IMR-90 (cell line): ENCODE data around the gene SURF1. TPM values are rescaled to one million over a fixed set of nuclear protein-coding genes. Genes with fewer than 3 reads are reported as not detected.

Experiments
- ATAC-seq: fragments of 200-7000 bp; cut with Tn5 transposase; 2 replicates; pipeline ENCODE4 v1.9.1; 2020; ENCODE audit warnings: low read depth, mild to moderate bottlenecking, moderate library complexity
- BruUV-seq: library from RNA; stranded (reverse); fragments of 400-500 nt; replicated peaks from 2 replicates; lab custom pipeline; 2021; lab: Mats Ljungman, UMichigan
- CTCF ChIA-PET: fragments of 300-600 bp; formaldehyde crosslinking; extraction: SDS; loops from one replicate; lab custom pipeline; 2021; ENCODE audit warnings: antibody characterized with exemption; lab: Yijun Ruan, JAX
- POLR2A ChIA-PET: fragments of 300-600 bp; sonication (Branson Sonifier 250); formaldehyde crosslinking; loops from one replicate; lab custom pipeline; 2022; ENCODE audit warnings: antibody characterized with exemption; ENCODE audit not compliant: unreplicated experiment; lab: Charles Lee
- DNase-seq: peaks from one replicate; pipeline ENCODE4 v3.0.0; 2013
- H2AFZ ChIP-seq: replicated peaks from 2 replicates; pipeline ENCODE3; 2013; ENCODE audit warnings: low read length, mild to moderate bottlenecking; ENCODE audit not compliant: poor library complexity
- H2AK5ac ChIP-seq: 2 replicates; pipeline ENCODE4 v1.6.1; 2013; ENCODE audit warnings: low read depth, low read length, inconsistent platforms
- H2AK9ac ChIP-seq: replicated peaks from 2 replicates; pipeline ENCODE3; 2013; ENCODE audit warnings: mild to moderate bottlenecking, low read depth, low read length, moderate library complexity; ENCODE audit not compliant: poor library complexity
- H2BK120ac ChIP-seq: 2 replicates; pipeline ENCODE4 v1.6.1; 2013; ENCODE audit warnings: low read depth, low read length, inconsistent platforms
- H2BK15ac ChIP-seq: 3 replicates; pipeline ENCODE4 v1.6.1; 2013; ENCODE audit warnings: low read depth, low read length, inconsistent platforms
- H2BK20ac ChIP-seq: 2 replicates; pipeline ENCODE4 v1.6.1; 2013; ENCODE audit warnings: low read depth, mild to moderate bottlenecking, inconsistent platforms, low read length, moderate library complexity
- H2BK5ac ChIP-seq: 2 replicates; pipeline ENCODE4 v1.6.1; 2013; ENCODE audit warnings: mild to moderate bottlenecking, low read depth, low read length, inconsistent platforms; ENCODE audit not compliant: poor library complexity, severe bottlenecking
- H3K14ac ChIP-seq: replicated peaks from 2 replicates; pipeline ENCODE4 v1.6.1; 2013; ENCODE audit warnings: low read depth, low read length, inconsistent platforms
- H3K18ac ChIP-seq: 2 replicates; pipeline ENCODE4 v1.6.1; 2013; ENCODE audit warnings: low read depth, low read length, control low read depth
- H3K23ac ChIP-seq: 2 replicates; pipeline ENCODE4 v1.6.1; 2013; ENCODE audit warnings: low read depth, low read length, inconsistent platforms
- H3K27ac ChIP-seq: 2 replicates; pipeline ENCODE4 v1.5.1; 2013; ENCODE audit warnings: mild to moderate bottlenecking, control low read depth, low read length; ENCODE audit not compliant: insufficient read depth
- H3K27me3 ChIP-seq: 2 replicates; pipeline ENCODE4 v1.6.1; 2013; ENCODE audit warnings: low read length; ENCODE audit not compliant: control insufficient read depth, insufficient read depth
- H3K36me3 ChIP-seq: 2 replicates; pipeline ENCODE4 v1.6.1; 2013; ENCODE audit warnings: low read length, mixed read lengths; ENCODE audit not compliant: control insufficient read depth, insufficient read depth
- H3K4ac ChIP-seq: 2 replicates; pipeline ENCODE4 v1.6.1; 2013; ENCODE audit warnings: low read depth, low read length, inconsistent platforms
- H3K4me1 ChIP-seq: 2 replicates; pipeline ENCODE4 v1.6.1; 2013; ENCODE audit warnings: low read length, mixed read lengths; ENCODE audit not compliant: control insufficient read depth, insufficient read depth
- H3K4me2 ChIP-seq: 2 replicates; pipeline ENCODE4 v1.6.1; 2013; ENCODE audit warnings: low read depth, mild to moderate bottlenecking, control low read depth, low read length, moderate library complexity
- H3K4me3 ChIP-seq: 2 replicates; pipeline ENCODE4 v1.5.1; 2013; ENCODE audit warnings: low read depth, mild to moderate bottlenecking, control low read depth, low read length, moderate library complexity; ENCODE audit not compliant: insufficient read depth
- H3K56ac ChIP-seq: 2 replicates; pipeline ENCODE4 v1.6.1; 2013; ENCODE audit warnings: low read length, inconsistent platforms; ENCODE audit not compliant: insufficient read depth; ENCODE audit errors: extremely low read depth
- H3K79me1 ChIP-seq, 2 experiments: 2 replicates each; pipeline ENCODE4 v1.6.1; 2013; ENCODE audit warnings: low read length in 2 of 2, inconsistent platforms in 1 of 2, low read depth in 1 of 2
- H3K9ac ChIP-seq: 2 replicates; pipeline ENCODE4 v1.6.1; 2013; ENCODE audit warnings: low read depth, low read length, control low read depth
- H3K9me1 ChIP-seq: 2 replicates; pipeline ENCODE4 v1.6.1; 2013; ENCODE audit warnings: low read length, inconsistent platforms; ENCODE audit not compliant: insufficient read depth
- H3K9me3 ChIP-seq: 2 replicates; pipeline ENCODE4 v1.6.1; 2013; ENCODE audit warnings: low read length; ENCODE audit not compliant: control insufficient read depth, insufficient read depth
- H4K20me1 ChIP-seq: 2 replicates; pipeline ENCODE4 v1.6.1; 2013; ENCODE audit warnings: low read length, inconsistent platforms; ENCODE audit not compliant: insufficient read depth
- H4K5ac ChIP-seq: 2 replicates; pipeline ENCODE4 v1.6.1; 2013; ENCODE audit warnings: mild to moderate bottlenecking, low read depth, low read length, control low read depth
- H4K8ac ChIP-seq, 2 experiments: 2 replicates each; pipeline ENCODE4 v1.6.1; 2013; ENCODE audit warnings: low read depth in 2 of 2, low read length in 2 of 2, control low read depth in 1 of 2, inconsistent platforms in 1 of 2
- H4K91ac ChIP-seq: 2 replicates; pipeline ENCODE4 v1.6.1; 2013; ENCODE audit warnings: low read depth, low read length, inconsistent platforms; ENCODE audit not compliant: insufficient read depth
- BHLHE40 ChIP-seq: fragments of 150-350 bp; IDR thresholded peaks from 2 replicates; pipeline ENCODE4 v1.6.1; 2016; ENCODE audit warnings: mild to moderate bottlenecking, low read depth, low read length
- CEBPB ChIP-seq: IDR thresholded peaks from 2 replicates; pipeline ENCODE4 v1.6.1; 2012; ENCODE audit warnings: low read depth, low read length, improper control_type of control experiment
- CHD1 ChIP-seq: IDR thresholded peaks from 2 replicates; pipeline ENCODE4 v1.6.1; 2012; ENCODE audit warnings: low read depth, low read length, improper control_type of control experiment
- CTCF ChIP-seq: conservative IDR thresholded peaks from 2 replicates; pipeline ENCODE4 v1.5.1; 2012; ENCODE audit warnings: mild to moderate bottlenecking, low read depth, low read length, improper control_type of control experiment
- ELK1 ChIP-seq: fragments of 150-350 bp; IDR thresholded peaks from 2 replicates; pipeline ENCODE4 v1.6.1; 2016; ENCODE audit warnings: low read depth, mild to moderate bottlenecking, low read length, moderate library complexity, borderline replicate concordance
- FOS ChIP-seq: fragments of 150-350 bp; IDR thresholded peaks from 2 replicates; pipeline ENCODE4 v1.6.1; 2016; ENCODE audit warnings: low read depth, low read length
- MAFK ChIP-seq: IDR thresholded peaks from 2 replicates; pipeline ENCODE4 v1.6.1; 2012; ENCODE audit warnings: low read depth, low read length, improper control_type of control experiment
- MAZ ChIP-seq: IDR thresholded peaks from 2 replicates; pipeline ENCODE4 v1.6.1; 2012; ENCODE audit warnings: low read depth, mild to moderate bottlenecking, low read length, improper control_type of control experiment, moderate library complexity, borderline replicate concordance
- MXI1 ChIP-seq: IDR thresholded peaks from 2 replicates; pipeline ENCODE4 v1.6.1; 2012; ENCODE audit warnings: low read depth, mild to moderate bottlenecking, low read length, moderate library complexity, borderline replicate concordance
- NFE2L2 ChIP-seq: fragments of 150-350 bp; IDR thresholded peaks from 2 replicates; pipeline ENCODE4 v1.6.1; 2016; ENCODE audit warnings: low read depth, mild to moderate bottlenecking, low read length
- POLR2A ChIP-seq: IDR thresholded peaks from 2 replicates; pipeline ENCODE4 v1.6.1; 2012; ENCODE audit warnings: mild to moderate bottlenecking, low read depth, low read length
- RAD21 ChIP-seq: IDR thresholded peaks from 2 replicates; pipeline ENCODE4 v1.6.1; 2012; ENCODE audit warnings: low read length, improper control_type of control experiment
- RCOR1 ChIP-seq: IDR thresholded peaks from 2 replicates; pipeline ENCODE4 v1.6.1; 2012; ENCODE audit warnings: mild to moderate bottlenecking, low read length, improper control_type of control experiment; ENCODE audit not compliant: insufficient replicate concordance
- RFX5 ChIP-seq: IDR thresholded peaks from 2 replicates; pipeline ENCODE4 v1.8.0; 2012; ENCODE audit warnings: low read depth, mild to moderate bottlenecking, low read length, moderate library complexity
- SMC3 ChIP-seq: fragments of 150-350 bp; IDR thresholded peaks from 2 replicates; pipeline ENCODE4 v1.6.1; 2016; ENCODE audit warnings: low read depth, mild to moderate bottlenecking, antibody characterized with exemption, low read length, moderate library complexity
- USF2 ChIP-seq: fragments of 150-350 bp; IDR thresholded peaks from 2 replicates; pipeline ENCODE4 v1.6.1; 2017; ENCODE audit warnings: mild to moderate bottlenecking, antibody characterized with exemption, low read length, low read depth
- WGBS, 2 experiments: methylation state at CpG; one replicate each; pipeline versions ENCODE4 v1.1.5 to v1.1.7; 2013; ENCODE audit warnings: missing lambda C conversion rate in 2 of 2; ENCODE audit not compliant: insufficient read length in 1 of 2; ENCODE audit errors: extremely low coverage in 2 of 2; 5-methylcytosine and 5-hydroxymethylcytosine counted together
- dilution Hi-C: fragments of 300-500 bp; cut with HindIII; formaldehyde crosslinking; loops from one replicate; pipeline ENCODE4 v1.14.3; 2018; ENCODE audit warnings: low sequenced_read_pairs; ENCODE audit not compliant: unreplicated experiment
- in situ Hi-C: fragments of 300-500 bp; cut with MboI; formaldehyde crosslinking; loops from 3 replicates; pipeline ENCODE4 v1.14.3; 2019; ENCODE audit warnings: low sequenced_read_pairs, inconsistent platforms, mixed read lengths
- intact Hi-C: fragments of 100-400 bp; cut with micrococcal nuclease; formaldehyde crosslinking; loops from 2 replicates; pipeline ENCODE4 v1.10.0; 2022
- polyA plus RNA-seq, 3 experiments: library from polyadenylated mRNA; depleted of rRNA; stranded (reverse); fragments of >200 nt; gene quantifications; 2 replicates each; pipeline ENCODE4 v1.2.3, GENCODE V29; 2012; ENCODE audit warnings: low replicate concordance in 1 of 3
- total RNA-seq: library from RNA; depleted of rRNA; stranded (reverse); fragments of >200 nt; gene quantifications from 2 replicates; pipeline ENCODE4 v1.2.3, GENCODE V29; 2012

SURF1 gene
- total and polyA plus RNA-seq, 2 of the 4 experiments (the other 2 are of a cell fraction), result 15.1 to 24.5 TPM

- intact Hi-C loops (no loop called here), dilution Hi-C loops (no loop called here), in situ Hi-C loops (no loop called here)
- no peak overlapping the region for H3K4me3 ChIP-seq
- H3K14ac ChIP-seq, result no peak overlapping the region
- H2AK9ac ChIP-seq, result no peak overlapping the region
- DNase-seq, result no peak
- no peak overlapping the region for H2AK5ac ChIP-seq
- H3K4ac ChIP-seq, result no peak overlapping the region
- no peak overlapping the region for H2BK20ac ChIP-seq
- WGBS, 2 experiments, result 83% methylated on average over 4 of the region's 7 CpGs; no CpG with 5 or more reads in 1 of the 2 experiments
- no peak overlapping the region for H2AFZ ChIP-seq
- no peak overlapping the region for H4K91ac ChIP-seq
- H3K23ac ChIP-seq, result no peak overlapping the region
- H3K36me3 ChIP-seq, result peaks cover 73% of the 10 kb centered on the region
- no peaks in the 10 kb centered on the region for H3K9me3 ChIP-seq
- H3K56ac ChIP-seq, result no peak overlapping the region
- no peak for TF ChIP-seq MXI1
- TF ChIP-seq RFX5, result no peak
- no peak for TF ChIP-seq RCOR1
- no peak for TF ChIP-seq RAD21
- TF ChIP-seq FOS, result no peak
- TF ChIP-seq POLR2A, result no peak
- TF ChIP-seq CTCF, result no peak
- TF ChIP-seq ELK1, result no peak
- TF ChIP-seq CEBPB, result no peak
- no peak for TF ChIP-seq CHD1
- no peak for TF ChIP-seq SMC3
- no peak for TF ChIP-seq NFE2L2
- TF ChIP-seq MAZ, result no peak
- TF ChIP-seq USF2, result no peak
- no peak for TF ChIP-seq BHLHE40
- TF ChIP-seq MAFK, result no peak
- no peak overlapping the region for H2BK15ac ChIP-seq
- H3K27ac ChIP-seq, result no peak overlapping the region
- no peak overlapping the region for H2BK120ac ChIP-seq
- ChIA-PET CTCF (no interaction called here), POLR2A (no interaction called here)
- BruUV-seq, result no TSS peak
- H3K4me2 ChIP-seq, result no peak overlapping the region
- peaks cover 12% of the 10 kb centered on the region for H3K4me1 ChIP-seq
- H3K27me3 ChIP-seq, result no peaks in the 10 kb centered on the region
- H3K18ac ChIP-seq, result no peak overlapping the region
- no peak overlapping the region for H4K8ac ChIP-seq
- no peak overlapping the region for H2BK5ac ChIP-seq
- H3K9me1 ChIP-seq, result peaks cover 32% of the 10 kb centered on the region
- H4K20me1 ChIP-seq, result peaks cover 99% of the 10 kb centered on the region
- H3K9ac ChIP-seq, result no peak overlapping the region
- H3K79me1 ChIP-seq, result peaks cover 20 to 65% of the 10 kb centered on the region in 2 experiments
- H4K5ac ChIP-seq, result no peak overlapping the region
- no peak for ATAC-seq
Observed at GRCh38 chr9:133369933-133370332, 13.6 kb upstream of the SURF1 start.
